Neural progenitor cell (in vitro differentiated cells): Measurements from ENCODE around the gene SLC7A10.

Source experiments
- CTCF ChIP-seq: fragments of 200-600 bp; sonication (generic); IDR thresholded peaks from 2 replicates; pipeline ENCODE4 v1.5.1; 2017; ENCODE audit warnings: antibody characterized with exemption, mild to moderate bottlenecking
- EZH2 ChIP-seq: fragments of 200-600 bp; sonication (generic); IDR thresholded peaks from 2 replicates; pipeline ENCODE4 v1.6.1; 2017; ENCODE audit warnings: antibody characterized with exemption, mild to moderate bottlenecking, moderate library complexity

DNA sequence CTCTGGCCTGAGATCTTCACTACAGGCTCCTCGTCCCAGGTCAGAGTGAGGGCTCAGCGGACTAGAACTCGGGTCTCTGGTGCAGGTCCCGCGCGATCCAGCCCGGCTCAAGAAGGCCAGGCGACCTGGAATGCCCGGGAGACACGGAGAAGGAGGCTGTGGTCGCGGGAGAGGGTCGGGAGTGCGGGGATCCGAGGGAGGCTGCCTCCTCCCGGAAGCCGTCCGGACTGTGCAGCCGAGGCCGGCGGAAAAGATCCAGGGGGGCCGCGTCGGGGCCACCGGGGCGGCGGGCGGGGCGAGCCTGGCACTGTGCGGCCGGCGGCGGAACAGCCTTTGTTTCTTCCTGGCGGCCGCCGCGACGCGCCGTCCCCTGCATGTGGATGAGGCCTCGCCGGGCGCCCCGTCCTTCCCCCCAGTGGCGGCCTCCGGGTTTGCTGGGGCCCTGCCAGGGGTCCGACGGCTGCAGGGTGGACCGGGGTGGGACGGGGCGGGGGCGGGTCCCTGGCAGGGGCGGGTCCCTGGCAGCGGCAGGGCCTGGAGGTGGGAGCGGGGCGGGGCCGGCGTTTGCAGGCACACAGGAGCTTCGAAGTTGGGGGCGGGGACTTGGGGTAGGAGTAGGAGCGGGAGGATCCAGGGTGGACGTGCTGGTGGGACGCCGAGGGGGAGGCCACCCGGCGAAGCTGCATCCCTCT lies 1.0 kb upstream of the SLC7A10 start:
- peak; percentile 29 for TF ChIP-seq CTCF
- TF ChIP-seq EZH2 = peak; percentile 86
